ENCODE measurements around the gene IGFL2.

The IGFL2 gene

DNA sequence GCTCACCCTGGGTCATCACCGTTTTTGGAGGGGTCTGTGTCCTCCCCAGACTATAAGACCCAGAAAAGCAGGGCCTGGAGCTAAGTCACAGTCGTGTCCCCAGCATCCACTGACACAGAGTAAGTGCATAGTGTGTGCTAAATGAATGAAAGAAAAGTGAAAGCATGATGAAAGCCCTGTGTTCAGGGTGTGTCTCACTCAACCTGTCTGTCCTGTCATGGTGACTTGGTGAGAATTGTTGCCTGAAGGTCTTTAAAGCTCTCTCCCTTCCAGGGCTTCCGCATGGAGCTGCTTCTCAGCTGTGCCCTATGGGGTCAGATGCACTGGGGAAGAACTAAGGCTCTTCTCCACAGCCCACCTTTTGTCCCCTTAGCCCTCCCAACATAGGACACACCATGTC is 61.0 kb downstream of the IGFL2 start:
- DNase-seq (ENCODE audit: low read depth), result no peak
- no peak overlapping the region for H3K4me3 ChIP-seq (replicated peaks; ENCODE audit: low read depth, low read length)
- TF ChIP-seq, protein P1, sequence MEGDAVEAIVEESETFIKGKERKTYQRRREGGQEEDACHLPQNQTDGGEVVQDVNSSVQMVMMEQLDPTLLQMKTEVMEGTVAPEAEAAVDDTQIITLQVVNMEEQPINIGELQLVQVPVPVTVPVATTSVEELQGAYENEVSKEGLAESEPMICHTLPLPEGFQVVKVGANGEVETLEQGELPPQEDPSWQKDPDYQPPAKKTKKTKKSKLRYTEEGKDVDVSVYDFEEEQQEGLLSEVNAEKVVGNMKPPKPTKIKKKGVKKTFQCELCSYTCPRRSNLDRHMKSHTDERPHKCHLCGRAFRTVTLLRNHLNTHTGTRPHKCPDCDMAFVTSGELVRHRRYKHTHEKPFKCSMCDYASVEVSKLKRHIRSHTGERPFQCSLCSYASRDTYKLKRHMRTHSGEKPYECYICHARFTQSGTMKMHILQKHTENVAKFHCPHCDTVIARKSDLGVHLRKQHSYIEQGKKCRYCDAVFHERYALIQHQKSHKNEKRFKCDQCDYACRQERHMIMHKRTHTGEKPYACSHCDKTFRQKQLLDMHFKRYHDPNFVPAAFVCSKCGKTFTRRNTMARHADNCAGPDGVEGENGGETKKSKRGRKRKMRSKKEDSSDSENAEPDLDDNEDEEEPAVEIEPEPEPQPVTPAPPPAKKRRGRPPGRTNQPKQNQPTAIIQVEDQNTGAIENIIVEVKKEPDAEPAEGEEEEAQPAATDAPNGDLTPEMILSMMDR (IDR thresholded peaks at IDR 0.05; ENCODE audit: low read length, missing control alignments), result no peak

DNA sequence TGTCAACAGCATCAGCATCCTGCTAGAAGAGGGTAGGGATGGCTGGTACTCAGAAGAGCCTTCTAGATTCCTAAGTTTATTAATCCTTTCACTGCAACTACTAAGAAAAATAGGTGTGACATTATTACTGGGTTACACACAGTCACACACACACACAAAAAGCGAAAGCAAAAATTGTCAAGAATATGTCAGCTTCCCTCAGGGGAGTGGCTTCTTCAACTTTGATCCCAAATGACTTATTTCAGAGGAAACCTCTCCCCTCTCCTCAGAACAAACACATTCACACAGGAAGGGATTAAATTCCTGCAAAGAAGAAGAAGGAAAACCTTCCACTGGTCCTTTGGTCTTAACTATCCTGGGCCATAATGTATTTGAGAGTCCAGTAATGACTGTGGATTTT is 61.4 kb downstream of the IGFL2 start:
- TF ChIP-seq, protein P1 (IDR thresholded peaks at IDR 0.05; ENCODE audit: low read length, missing control alignments), result no peak
- DNase-seq (ENCODE audit: low read depth), result no peak
- no peak overlapping the region for H3K4me3 ChIP-seq (replicated peaks; ENCODE audit: low read depth, low read length)

DNA sequence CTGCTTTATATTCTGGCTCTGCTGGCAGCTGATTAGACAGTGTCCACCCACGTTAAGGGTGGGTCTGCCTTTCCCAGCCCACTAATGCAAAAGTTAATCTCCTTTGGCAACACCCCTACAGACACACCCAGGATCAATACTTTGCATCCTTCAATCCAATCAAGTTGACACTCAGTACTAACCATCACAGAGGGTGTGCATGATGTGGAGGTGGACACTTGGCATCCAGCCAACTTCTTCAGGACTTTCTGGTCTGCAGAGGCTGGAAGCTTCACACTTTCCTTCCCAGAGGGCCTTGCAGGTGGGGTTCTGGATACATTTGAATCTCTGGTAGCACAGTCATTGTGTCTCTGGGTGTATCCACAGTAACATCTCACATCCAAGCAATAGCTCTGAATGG is 62.6 kb downstream of the IGFL2 start:
- TF ChIP-seq, protein P1 (IDR thresholded peaks at IDR 0.05; ENCODE audit: low read length, missing control alignments), result no peak
- no peak for DNase-seq (ENCODE audit: low read depth)
- H3K4me3 ChIP-seq (replicated peaks; ENCODE audit: low read depth, low read length), result no peak overlapping the region
